Measurements from ENCODE around the gene RAVER1.

DNA sequence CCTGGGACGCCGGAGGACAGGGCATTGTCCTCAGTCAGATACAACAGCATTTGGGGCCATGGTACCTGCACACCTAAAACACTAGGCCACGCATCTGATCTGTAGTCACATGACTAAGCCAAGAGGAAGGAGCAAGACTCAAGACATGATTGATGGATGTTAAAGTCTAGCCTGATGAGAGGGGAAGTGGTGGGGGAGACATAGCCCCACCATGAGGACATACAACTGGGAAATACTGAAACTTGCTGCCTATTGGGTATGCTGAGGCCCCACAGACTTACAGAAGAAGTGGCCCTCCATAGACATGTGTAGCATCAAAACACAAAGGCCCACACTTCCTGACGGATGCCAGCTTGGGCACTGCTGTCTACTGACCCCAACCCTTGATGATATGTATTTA is 47.9 kb downstream of the RAVER1 start:
- TF ChIP-seq, protein P1, sequence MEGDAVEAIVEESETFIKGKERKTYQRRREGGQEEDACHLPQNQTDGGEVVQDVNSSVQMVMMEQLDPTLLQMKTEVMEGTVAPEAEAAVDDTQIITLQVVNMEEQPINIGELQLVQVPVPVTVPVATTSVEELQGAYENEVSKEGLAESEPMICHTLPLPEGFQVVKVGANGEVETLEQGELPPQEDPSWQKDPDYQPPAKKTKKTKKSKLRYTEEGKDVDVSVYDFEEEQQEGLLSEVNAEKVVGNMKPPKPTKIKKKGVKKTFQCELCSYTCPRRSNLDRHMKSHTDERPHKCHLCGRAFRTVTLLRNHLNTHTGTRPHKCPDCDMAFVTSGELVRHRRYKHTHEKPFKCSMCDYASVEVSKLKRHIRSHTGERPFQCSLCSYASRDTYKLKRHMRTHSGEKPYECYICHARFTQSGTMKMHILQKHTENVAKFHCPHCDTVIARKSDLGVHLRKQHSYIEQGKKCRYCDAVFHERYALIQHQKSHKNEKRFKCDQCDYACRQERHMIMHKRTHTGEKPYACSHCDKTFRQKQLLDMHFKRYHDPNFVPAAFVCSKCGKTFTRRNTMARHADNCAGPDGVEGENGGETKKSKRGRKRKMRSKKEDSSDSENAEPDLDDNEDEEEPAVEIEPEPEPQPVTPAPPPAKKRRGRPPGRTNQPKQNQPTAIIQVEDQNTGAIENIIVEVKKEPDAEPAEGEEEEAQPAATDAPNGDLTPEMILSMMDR (IDR thresholded peaks at IDR 0.05), result no peak
- no peak for TF ChIP-seq POLR2A (IDR thresholded peaks at IDR 0.05)
